Immature natural killer cell (primary cell): ENCODE results near the gene MPRIP. TPM values are rescaled to one million over a fixed set of nuclear protein-coding genes. Genes with fewer than 3 reads are reported as not detected.
A peak's percentile ranks its signal among the peaks of the same experiment; 100 is the strongest.

ENCODE experiments used
- DNase-seq, 3 donors: peaks; one replicate each; pipeline ENCODE4 v3.0.0; 2022; ENCODE audit warnings: mixed read lengths in 1 of 3
- H3K27ac Mint-ChIP-seq, 6 donors: one replicate each; pipeline ENCODE4 v1.8.0; 2020; ENCODE audit warnings: mixed read lengths in 6 of 6, mild to moderate bottlenecking in 5 of 6, inconsistent platforms in 4 of 6, moderate library complexity in 3 of 6
- H3K27me3 Mint-ChIP-seq, 3 donors: one replicate each; pipeline ENCODE4 v1.8.0; 2020 to 2021; ENCODE audit warnings: low read depth in 3 of 3, mild to moderate bottlenecking in 3 of 3, mixed read lengths in 3 of 3, moderate library complexity in 3 of 3, inconsistent platforms in 1 of 3
- H3K36me3 Mint-ChIP-seq, 3 donors: one replicate each; pipeline ENCODE4 v1.8.0; 2020; ENCODE audit warnings: mixed read lengths in 3 of 3, inconsistent platforms in 2 of 3, mild to moderate bottlenecking in 2 of 3
- H3K4me1 Mint-ChIP-seq, 2 donors: one replicate each; pipeline ENCODE4 v1.8.0; 2020; ENCODE audit warnings: inconsistent platforms in 2 of 2, mild to moderate bottlenecking in 2 of 2, mixed read lengths in 2 of 2, moderate library complexity in 1 of 2
- H3K4me3 Mint-ChIP-seq, 5 donors: one replicate each; pipeline ENCODE4 v1.8.0; 2020; ENCODE audit warnings: mild to moderate bottlenecking in 5 of 5, mixed read lengths in 5 of 5, inconsistent platforms in 3 of 5, moderate library complexity in 3 of 5
- H3K9me3 Mint-ChIP-seq, 6 donors: one replicate each; pipeline ENCODE4 v1.8.0; 2020; ENCODE audit warnings: mild to moderate bottlenecking in 6 of 6, mixed read lengths in 6 of 6, inconsistent platforms in 4 of 6, moderate library complexity in 3 of 6
- polyA plus RNA-seq, 3 donors: library from polyadenylated mRNA; unstranded; fragments of 300-500 nt; fragmentation: Illumina TruSeq; gene quantifications; one replicate each; pipeline ENCODE4 v1.2.3, GENCODE V29; 2021

Gene MPRIP
- polyA plus RNA-seq, 3 donors from 2014 or later, result 1.2 to 15.1 (median 4.2) TPM

DNA sequence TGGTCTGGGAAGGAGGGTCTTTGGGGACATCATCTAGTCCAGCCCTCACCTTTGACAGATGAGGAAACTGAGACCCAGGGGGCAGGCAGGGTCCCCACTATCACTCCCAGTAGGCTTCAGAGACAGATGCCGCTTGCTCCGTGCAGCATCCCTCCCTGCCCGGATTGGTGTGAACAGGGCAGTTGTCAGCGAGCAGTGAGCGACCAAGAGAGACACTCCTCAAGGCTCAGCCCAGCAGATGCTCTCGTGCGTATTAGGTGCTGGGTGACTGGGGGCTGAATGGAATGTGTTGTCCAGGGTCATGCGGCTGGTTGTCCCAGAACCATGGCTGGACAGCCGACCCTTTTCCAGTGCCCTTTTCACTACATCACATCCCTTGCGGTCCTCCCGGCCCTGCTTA, 49.0 kb downstream of the MPRIP start:
- no peak for DNase-seq
- H3K27ac Mint-ChIP-seq, result no peak overlapping the region
- no peak overlapping the region for H3K4me3 Mint-ChIP-seq
- H3K27me3 Mint-ChIP-seq, result no peaks in the 10 kb centered on the region
- H3K9me3 Mint-ChIP-seq, result no peaks in the 10 kb centered on the region
- H3K36me3 Mint-ChIP-seq, result no peaks in the 10 kb centered on the region
- H3K4me1 Mint-ChIP-seq, result peaks cover 60 to 83% of the 10 kb centered on the region in 2 donors

- no peak for DNase-seq
- Mint-ChIP-seq H3K4me1 (peaks cover 56 to 77% of the 10 kb centered on the region in 2 donors), H3K4me3 (no peak overlapping the region), H3K36me3 (peaks cover 3 to 4% (median 4%) of the 10 kb centered on the region in 3 donors), H3K9me3 (no peaks in the 10 kb centered on the region), H3K27ac (peak overlapping the region in 3 of 6 donors; percentile 38 to 49 (median 49)), H3K27me3 (no peaks in the 10 kb centered on the region)
These were observed 49.8 kb downstream of the MPRIP start for GRCh38 chr17:17091856-17092756.

- H3K4me3 Mint-ChIP-seq, result no peak overlapping the region
- peaks cover 41 to 61% of the 10 kb centered on the region in 2 donors for H3K4me1 Mint-ChIP-seq
- no peaks in the 10 kb centered on the region for H3K27me3 Mint-ChIP-seq
- H3K36me3 Mint-ChIP-seq, result peaks cover 3 to 4% (median 4%) of the 10 kb centered on the region in 3 donors
- no peak for DNase-seq
- peak overlapping the region in 3 of 6 donors; percentile 61 to 86 (median 65) for H3K27ac Mint-ChIP-seq
- H3K9me3 Mint-ChIP-seq, result no peaks in the 10 kb centered on the region
These were observed 51.5 kb downstream of the MPRIP start for GRCh38 chr17:17093764-17094163.

DNA sequence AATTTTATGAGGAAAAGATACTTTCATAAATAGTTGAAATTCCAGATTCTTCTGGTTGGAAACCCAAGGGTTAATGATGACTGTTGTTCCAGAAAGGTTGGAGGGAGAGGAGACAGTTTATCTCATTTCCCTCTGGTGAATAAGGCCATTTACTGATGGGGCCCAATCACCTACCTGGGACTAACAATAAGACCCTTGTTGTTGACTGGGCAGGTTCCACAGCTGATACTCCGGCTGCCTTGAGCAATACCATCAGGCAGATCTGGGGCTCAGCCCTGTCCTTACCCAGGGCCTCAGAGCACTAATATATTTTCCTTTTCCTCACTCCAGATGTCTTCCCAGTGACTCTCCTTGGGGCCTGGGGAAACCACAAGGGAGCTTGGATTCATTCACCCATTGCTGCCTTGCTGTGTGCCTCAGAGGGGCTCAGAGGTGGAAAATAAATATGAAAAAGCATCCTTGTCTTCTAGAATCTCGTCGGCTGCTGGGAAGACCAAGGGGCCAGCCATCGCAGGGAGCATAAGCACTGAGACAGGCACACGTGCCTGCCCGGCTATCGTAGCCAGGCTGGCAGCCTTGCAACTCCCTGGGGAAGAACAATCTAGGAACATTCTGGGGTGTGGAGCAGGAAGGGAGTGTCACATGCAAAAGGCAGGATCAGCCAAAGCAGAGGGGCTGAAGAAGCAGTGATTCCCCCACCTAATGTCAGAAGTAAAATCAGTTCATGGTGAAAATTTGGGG, 54.4 kb downstream of the MPRIP start:
- no peaks in the 10 kb centered on the region for H3K9me3 Mint-ChIP-seq
- no peak for DNase-seq
- H3K4me1 Mint-ChIP-seq, result peaks cover 21 to 36% of the 10 kb centered on the region in 2 donors
- peak overlapping the region in 3 of 6 donors; percentile 19 to 59 (median 39) for H3K27ac Mint-ChIP-seq
- H3K36me3 Mint-ChIP-seq, result peaks cover 3 to 4% (median 4%) of the 10 kb centered on the region in 3 donors
- no peak overlapping the region for H3K4me3 Mint-ChIP-seq
- H3K27me3 Mint-ChIP-seq, result peaks cover 0 to 2% (median 0%) of the 10 kb centered on the region in 3 donors

- Mint-ChIP-seq H3K9me3 (no peaks in the 10 kb centered on the region), H3K36me3 (peaks cover 3 to 4% (median 4%) of the 10 kb centered on the region in 3 donors), H3K27ac (peak overlapping the region in 1 of 6 donors; percentile 10), H3K4me3 (no peak overlapping the region), H3K27me3 (peaks cover 0 to 2% (median 0%) of the 10 kb centered on the region in 3 donors), H3K4me1 (peaks cover 16 to 24% of the 10 kb centered on the region in 2 donors)
- no peak for DNase-seq
These were observed 55.6 kb downstream of the MPRIP start for GRCh38 chr17:17097763-17098345.

DNA sequence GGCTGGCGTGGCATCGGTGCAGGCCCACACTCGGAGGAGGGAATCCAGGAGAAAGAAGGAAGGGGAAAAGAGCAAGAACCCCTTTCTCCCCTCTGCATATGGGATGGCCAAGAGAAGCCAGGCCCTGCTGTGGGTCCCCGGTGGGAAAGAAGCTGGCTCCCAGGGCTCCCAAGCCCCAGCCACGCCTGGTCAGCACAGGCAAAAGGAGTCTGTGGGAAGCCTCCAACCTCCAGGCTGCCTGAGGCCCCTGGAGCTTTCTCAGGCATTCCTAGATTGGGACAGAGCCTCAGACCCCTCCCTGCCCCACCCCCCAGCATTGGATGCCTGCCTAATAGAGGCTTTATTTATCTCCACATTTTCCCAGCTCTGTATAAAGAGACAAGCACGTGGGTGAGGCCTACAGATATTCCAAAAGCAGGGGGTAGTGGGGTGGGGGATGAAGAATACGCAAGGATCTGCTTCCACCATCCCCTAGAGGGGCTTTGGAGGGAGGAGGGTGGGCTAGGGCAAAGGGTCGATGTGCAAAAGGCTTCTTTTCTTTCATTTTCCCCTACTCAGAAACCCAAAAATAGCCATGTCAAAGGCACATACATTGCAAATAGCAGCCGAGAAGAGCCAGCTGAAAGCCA, 56.4 kb downstream of the MPRIP start:
- Mint-ChIP-seq H3K4me1 (peaks cover 15 to 16% of the 10 kb centered on the region in 2 donors), H3K27me3 (peaks cover 0 to 2% (median 0%) of the 10 kb centered on the region in 3 donors)

DNA sequence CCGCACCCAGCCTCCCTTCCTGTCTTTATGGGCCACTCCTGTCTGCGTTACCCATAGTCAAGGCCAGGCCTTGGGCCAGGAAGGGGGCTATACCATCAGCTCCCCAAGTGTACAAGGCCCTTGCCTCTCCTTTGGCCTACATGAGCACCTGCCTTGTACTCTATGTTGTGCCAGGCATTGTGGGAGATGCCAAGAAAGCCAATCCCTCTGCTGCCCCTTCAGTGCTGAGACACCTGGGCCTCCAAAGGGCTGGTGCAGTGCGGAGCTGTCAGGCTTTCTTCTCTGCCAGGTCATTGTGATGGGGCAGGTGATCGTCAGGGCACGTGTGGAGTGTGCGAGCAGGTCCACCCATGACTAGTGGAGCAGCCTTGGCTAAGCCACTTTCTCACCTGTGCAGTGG, 59.9 kb downstream of the MPRIP start:
- DNase-seq, result no peak
- Mint-ChIP-seq H3K27me3 (peaks cover 0 to 2% (median 0%) of the 10 kb centered on the region in 3 donors), H3K36me3 (peaks cover 0 to 3% (median 0%) of the 10 kb centered on the region in 3 donors), H3K4me1 (peaks cover 11 to 17% of the 10 kb centered on the region in 2 donors), H3K9me3 (no peaks in the 10 kb centered on the region), H3K4me3 (no peak overlapping the region), H3K27ac (no peak overlapping the region)

More for the DNA sequence above, 56.4 kb downstream of the MPRIP start:
- Mint-ChIP-seq H3K4me3 (no peak overlapping the region), H3K36me3 (peaks cover 3 to 7% (median 4%) of the 10 kb centered on the region in 3 donors), H3K9me3 (no peaks in the 10 kb centered on the region), H3K27ac (peak overlapping the region in 2 of 6 donors; percentile 35 to 55)
- no peak for DNase-seq

DNA sequence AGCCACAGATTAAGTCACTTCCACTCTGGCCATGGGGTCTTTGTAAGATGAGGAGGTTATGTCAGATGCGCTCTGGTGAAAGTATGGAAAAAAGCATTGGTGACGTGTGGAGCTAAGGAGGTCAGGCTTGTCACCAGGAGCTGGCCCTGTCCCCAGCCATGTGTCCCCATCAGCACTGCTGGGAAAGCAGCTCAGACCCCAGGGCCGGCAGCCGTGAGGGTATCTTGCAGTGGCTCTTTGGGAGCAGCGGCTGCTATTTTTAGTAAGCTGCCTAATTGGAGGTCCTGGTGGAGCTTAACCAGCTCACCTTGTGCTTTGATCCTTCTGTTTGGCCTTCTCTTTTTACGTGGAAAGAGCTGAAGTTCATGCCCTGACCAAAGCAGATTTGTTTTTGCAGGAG, 60.9 kb downstream of the MPRIP start:
- no peak overlapping the region for H3K4me3 Mint-ChIP-seq
- H3K36me3 Mint-ChIP-seq, result peaks cover 0 to 3% (median 0%) of the 10 kb centered on the region in 3 donors
- peaks cover 21 to 26% of the 10 kb centered on the region in 2 donors for H3K4me1 Mint-ChIP-seq
- peaks cover 0 to 2% (median 0%) of the 10 kb centered on the region in 3 donors for H3K27me3 Mint-ChIP-seq
- no peak for DNase-seq
- H3K9me3 Mint-ChIP-seq, result no peaks in the 10 kb centered on the region
- H3K27ac Mint-ChIP-seq, result peak overlapping the region in 3 of 6 donors; percentile 7 to 24 (median 18)

GRCh38 chr17:17104036-17104435, 61.8 kb downstream of the MPRIP start:
- Mint-ChIP-seq H3K27ac (peak overlapping the region in 4 of 6 donors; percentile 14 to 64 (median 36)), H3K4me1 (peaks cover 30 to 35% of the 10 kb centered on the region in 2 donors), H3K9me3 (no peaks in the 10 kb centered on the region)

DNA sequence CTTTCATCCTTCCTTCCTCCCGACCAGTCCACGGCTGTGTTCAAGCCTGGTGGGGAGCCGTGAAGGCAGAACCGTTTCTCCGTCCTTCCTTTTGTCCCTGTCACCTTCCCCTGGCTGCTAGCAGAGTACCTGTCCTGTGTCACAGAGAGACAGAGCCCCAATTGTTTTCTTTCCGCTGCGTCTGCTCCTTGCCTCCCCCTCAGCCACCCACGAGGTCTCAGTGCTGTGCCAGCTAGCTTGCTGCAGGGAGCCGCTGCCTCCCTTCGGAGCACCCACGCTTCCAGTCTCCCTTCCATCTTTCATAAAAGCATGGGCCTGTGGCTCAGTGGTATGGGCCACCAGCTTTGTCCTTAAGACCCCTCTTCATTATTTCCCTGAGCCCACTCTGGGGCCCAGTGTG, 62.2 kb downstream of the MPRIP start:
- Mint-ChIP-seq H3K27me3 (no peaks in the 10 kb centered on the region), H3K4me3 (no peak overlapping the region), H3K36me3 (peaks cover 0 to 3% (median 0%) of the 10 kb centered on the region in 3 donors), H3K27ac (peak overlapping the region in 4 of 6 donors; percentile 35 to 71 (median 41)), H3K4me1 (peaks cover 34 to 40% of the 10 kb centered on the region in 2 donors), H3K9me3 (no peaks in the 10 kb centered on the region)
- DNase-seq, result no peak

More at GRCh38 chr17:17104036-17104435, 61.8 kb downstream of the MPRIP start:
- no peak for DNase-seq
- Mint-ChIP-seq H3K27me3 (no peaks in the 10 kb centered on the region), H3K36me3 (peaks cover 0 to 3% (median 0%) of the 10 kb centered on the region in 3 donors), H3K4me3 (no peak overlapping the region)

DNA sequence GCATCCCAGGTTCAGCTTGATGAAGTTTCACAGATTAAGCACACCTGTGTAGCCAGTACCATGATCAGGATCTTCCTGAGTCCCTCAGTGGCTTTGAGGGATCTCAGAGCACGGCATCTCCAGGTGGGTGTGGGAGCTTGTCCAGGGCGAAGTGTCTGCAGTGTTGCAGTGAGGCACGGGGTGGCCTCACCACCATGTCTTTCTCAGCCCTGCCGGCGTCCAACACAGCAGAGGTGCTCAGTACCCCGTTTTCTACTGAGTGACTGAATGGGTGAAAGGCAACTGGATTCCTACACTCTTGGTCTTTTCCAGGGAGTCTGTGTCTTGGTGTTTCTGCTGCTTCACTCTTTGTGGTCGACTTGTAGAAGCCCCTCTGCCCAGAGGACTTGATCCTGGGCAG, 63.7 kb downstream of the MPRIP start:
- Mint-ChIP-seq H3K27me3 (peaks cover 0 to 3% (median 0%) of the 10 kb centered on the region in 3 donors), H3K27ac (peak overlapping the region in 5 of 6 donors; percentile 67 to 93 (median 86)), H3K4me3 (no peak overlapping the region), H3K9me3 (no peaks in the 10 kb centered on the region), H3K36me3 (peaks cover 0 to 3% (median 0%) of the 10 kb centered on the region in 3 donors), H3K4me1 (peaks cover 49 to 55% of the 10 kb centered on the region in 2 donors)
- no peak for DNase-seq

- peaks cover 0 to 3% (median 0%) of the 10 kb centered on the region in 3 donors for H3K27me3 Mint-ChIP-seq
These were observed 64.5 kb downstream of the MPRIP start for GRCh38 chr17:17106756-17107155.

GRCh38 chr17:17107281-17107680, 65.0 kb downstream of the MPRIP start:
- DNase-seq, result no peak
- peaks cover 0 to 3% (median 0%) of the 10 kb centered on the region in 3 donors for H3K27me3 Mint-ChIP-seq
- peak overlapping the region in 1 of 5 donors; percentile 13 for H3K4me3 Mint-ChIP-seq
- no peaks in the 10 kb centered on the region for H3K9me3 Mint-ChIP-seq
- H3K27ac Mint-ChIP-seq, result peak overlapping the region; percentile 68 to 95 (median 91)
- H3K4me1 Mint-ChIP-seq, result peaks cover 62 to 65% of the 10 kb centered on the region in 2 donors
- peaks cover 0 to 3% (median 0%) of the 10 kb centered on the region in 3 donors for H3K36me3 Mint-ChIP-seq

More at GRCh38 chr17:17106756-17107155, 64.5 kb downstream of the MPRIP start:
- peaks cover 57 to 62% of the 10 kb centered on the region in 2 donors for H3K4me1 Mint-ChIP-seq
- peaks cover 0 to 3% (median 0%) of the 10 kb centered on the region in 3 donors for H3K36me3 Mint-ChIP-seq
- H3K27ac Mint-ChIP-seq, result peak overlapping the region; percentile 67 to 95 (median 88)
- no peak for DNase-seq
- H3K4me3 Mint-ChIP-seq, result no peak overlapping the region
- no peaks in the 10 kb centered on the region for H3K9me3 Mint-ChIP-seq
